ENCODE data around the gene LBHD2. TPM values are rescaled to one million over a fixed set of nuclear protein-coding genes. Genes with fewer than 3 reads are reported as not detected.

LBHD2 gene
- total RNA-seq, 2 donors from 2014 or later = not detected

- no peak for DNase-seq
- no peak overlapping the region for H3K27ac Mint-ChIP-seq
- peak overlapping the region in 1 of 2 donors; percentile 31 for H3K4me3 Mint-ChIP-seq
- peak in 1 of 2 donors; percentile 1 for ATAC-seq (replicated peaks in 1 of 2)
- peaks cover 48% of the 10 kb centered on the region for H3K27me3 Mint-ChIP-seq (ENCODE audit: low read depth)
- no peaks in the 10 kb centered on the region for H3K4me1 Mint-ChIP-seq (ENCODE audit: low read depth)
- H3K9me3 Mint-ChIP-seq = no peaks in the 10 kb centered on the region
- H3K36me3 Mint-ChIP-seq (ENCODE audit: insufficient read depth in 2 of 2) = no peaks in the 10 kb centered on the region
Observed at GRCh38 chr14:103058164-103059055, 25.6 kb upstream of the LBHD2 start.

- H3K4me1 Mint-ChIP-seq (ENCODE audit: low read depth) = no peaks in the 10 kb centered on the region
- H3K27ac Mint-ChIP-seq = no peak overlapping the region
- H3K9me3 Mint-ChIP-seq = no peaks in the 10 kb centered on the region
- no peaks in the 10 kb centered on the region for H3K36me3 Mint-ChIP-seq (ENCODE audit: insufficient read depth in 2 of 2)
- DNase-seq = no peak
- peaks cover 53% of the 10 kb centered on the region for H3K27me3 Mint-ChIP-seq (ENCODE audit: low read depth)
- no peak for ATAC-seq (replicated peaks in 1 of 2)
- no peak overlapping the region for H3K4me3 Mint-ChIP-seq
Observed at GRCh38 chr14:103059556-103059955, 24.5 kb upstream of the LBHD2 start.

GRCh38 chr14:103061482-103061976 lies 22.5 kb upstream of the LBHD2 start:
- DNase-seq (no peak), ATAC-seq (replicated peaks in 1 of 2) (no peak)
- Mint-ChIP-seq H3K9me3 (no peaks in the 10 kb centered on the region), H3K27ac (no peak overlapping the region), H3K4me1 (ENCODE audit: low read depth) (no peaks in the 10 kb centered on the region), H3K36me3 (ENCODE audit: insufficient read depth in 2 of 2) (no peaks in the 10 kb centered on the region), H3K27me3 (ENCODE audit: low read depth) (peaks cover 45% of the 10 kb centered on the region), H3K4me3 (no peak overlapping the region)

- Mint-ChIP-seq H3K27me3 (ENCODE audit: low read depth) (peaks cover 30% of the 10 kb centered on the region), H3K4me3 (no peak overlapping the region), H3K27ac (no peak overlapping the region), H3K9me3 (no peaks in the 10 kb centered on the region), H3K36me3 (ENCODE audit: insufficient read depth in 2 of 2) (no peaks in the 10 kb centered on the region), H3K4me1 (ENCODE audit: low read depth) (no peaks in the 10 kb centered on the region)
- DNase-seq = no peak
- no peak for ATAC-seq (replicated peaks in 1 of 2)
Observed at GRCh38 chr14:103064436-103064835, 19.6 kb upstream of the LBHD2 start.

GRCh38 chr14:103064978-103065377 lies 19.0 kb upstream of the LBHD2 start:
- no peak for DNase-seq
- H3K27ac Mint-ChIP-seq = no peak overlapping the region
- H3K27me3 Mint-ChIP-seq (ENCODE audit: low read depth) = peaks cover 25% of the 10 kb centered on the region
- ATAC-seq (replicated peaks in 1 of 2) = no peak
- H3K36me3 Mint-ChIP-seq (ENCODE audit: insufficient read depth in 2 of 2) = no peaks in the 10 kb centered on the region
- H3K4me1 Mint-ChIP-seq (ENCODE audit: low read depth) = no peaks in the 10 kb centered on the region
- H3K4me3 Mint-ChIP-seq = no peak overlapping the region
- H3K9me3 Mint-ChIP-seq = no peaks in the 10 kb centered on the region

DNA sequence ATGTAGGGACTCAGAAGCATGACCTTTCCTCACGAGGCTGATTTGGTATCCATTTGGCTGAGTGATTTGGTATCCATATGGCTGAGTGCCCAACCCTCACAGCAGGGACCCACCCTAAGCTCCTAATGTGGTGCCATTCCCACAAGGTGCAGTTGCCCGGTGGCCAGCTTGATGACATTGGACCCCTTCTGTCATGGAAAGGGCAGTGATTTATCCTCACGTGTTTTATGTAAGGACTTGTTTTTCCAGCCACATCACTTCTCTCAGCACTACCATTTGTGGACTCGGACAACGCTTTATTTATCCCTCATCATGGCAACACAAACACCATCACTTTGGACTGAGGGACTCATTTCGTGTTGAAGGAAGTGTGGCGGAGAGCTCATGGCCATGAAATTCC lies 18.1 kb upstream of the LBHD2 start:
- no peaks in the 10 kb centered on the region for H3K4me1 Mint-ChIP-seq (ENCODE audit: low read depth)
- H3K36me3 Mint-ChIP-seq (ENCODE audit: insufficient read depth in 2 of 2) = no peaks in the 10 kb centered on the region
- H3K4me3 Mint-ChIP-seq = no peak overlapping the region
- no peaks in the 10 kb centered on the region for H3K9me3 Mint-ChIP-seq
- H3K27ac Mint-ChIP-seq = no peak overlapping the region
- H3K27me3 Mint-ChIP-seq (ENCODE audit: low read depth) = peaks cover 16% of the 10 kb centered on the region
- DNase-seq (no peak), ATAC-seq (replicated peaks in 1 of 2) (no peak)

GRCh38 chr14:103066399-103066798 lies 17.6 kb upstream of the LBHD2 start:
- peaks cover 13% of the 10 kb centered on the region for H3K27me3 Mint-ChIP-seq (ENCODE audit: low read depth)
- H3K27ac Mint-ChIP-seq = no peak overlapping the region
- DNase-seq (no peak), ATAC-seq (replicated peaks in 1 of 2) (no peak)
- H3K4me1 Mint-ChIP-seq (ENCODE audit: low read depth) = no peaks in the 10 kb centered on the region
- H3K4me3 Mint-ChIP-seq = no peak overlapping the region
- H3K36me3 Mint-ChIP-seq (ENCODE audit: insufficient read depth in 2 of 2) = no peaks in the 10 kb centered on the region
- H3K9me3 Mint-ChIP-seq = no peaks in the 10 kb centered on the region

DNA sequence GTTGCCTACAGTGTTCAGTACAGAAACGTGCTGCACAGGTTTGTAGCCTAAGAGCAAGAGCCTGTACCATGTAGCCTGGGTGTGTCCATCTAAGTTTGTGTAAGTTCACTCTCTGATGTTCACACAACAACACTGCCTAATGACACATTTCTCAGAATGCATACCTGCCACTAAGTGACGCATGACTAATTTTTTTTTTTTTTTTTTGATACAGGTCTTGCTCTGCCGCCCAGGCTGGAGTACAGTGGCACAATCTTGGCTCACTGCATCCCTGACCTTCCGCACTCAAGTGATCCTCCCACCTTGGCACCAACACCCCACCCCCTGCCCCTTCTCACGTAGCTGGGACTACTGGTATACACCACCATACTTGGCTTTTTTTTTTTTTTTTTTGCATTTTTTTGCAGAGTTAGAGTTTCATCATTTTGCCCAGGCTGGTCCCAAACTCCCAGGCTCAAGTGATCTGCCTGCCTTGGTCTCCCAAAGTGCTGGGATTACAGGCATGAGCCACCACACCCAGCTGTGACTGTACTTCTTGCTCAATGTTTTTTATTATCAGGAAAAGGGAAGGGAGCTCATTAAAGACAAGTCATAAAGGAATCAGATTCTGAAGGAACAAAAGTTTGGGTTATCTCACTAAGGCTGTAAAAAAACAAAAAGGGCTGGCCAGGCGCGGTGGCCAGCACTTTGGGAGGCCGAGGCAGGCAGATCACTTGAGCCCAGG lies 16.6 kb upstream of the LBHD2 start:
- no peaks in the 10 kb centered on the region for H3K4me1 Mint-ChIP-seq (ENCODE audit: low read depth)
- H3K36me3 Mint-ChIP-seq (ENCODE audit: insufficient read depth in 2 of 2) = no peaks in the 10 kb centered on the region
- ATAC-seq (replicated peaks in 1 of 2) (no peak), DNase-seq (no peak)
- no peak overlapping the region for H3K27ac Mint-ChIP-seq
- H3K27me3 Mint-ChIP-seq (ENCODE audit: low read depth) = peaks cover 6% of the 10 kb centered on the region
- no peak overlapping the region for H3K4me3 Mint-ChIP-seq
- no peaks in the 10 kb centered on the region for H3K9me3 Mint-ChIP-seq

GRCh38 chr14:103068351-103069073 lies 15.5 kb upstream of the LBHD2 start:
- no peaks in the 10 kb centered on the region for H3K4me1 Mint-ChIP-seq (ENCODE audit: low read depth)
- no peaks in the 10 kb centered on the region for H3K36me3 Mint-ChIP-seq (ENCODE audit: insufficient read depth in 2 of 2)
- ATAC-seq (replicated peaks in 1 of 2) = no peak
- no peak overlapping the region for H3K27ac Mint-ChIP-seq
- no peaks in the 10 kb centered on the region for H3K9me3 Mint-ChIP-seq
- peaks cover 4% of the 10 kb centered on the region for H3K27me3 Mint-ChIP-seq (ENCODE audit: low read depth)
- no peak for DNase-seq
- H3K4me3 Mint-ChIP-seq = no peak overlapping the region

- ATAC-seq (replicated peaks in 1 of 2) (no peak), DNase-seq (no peak)
- H3K27ac Mint-ChIP-seq = no peak overlapping the region
- H3K4me3 Mint-ChIP-seq = no peak overlapping the region
- no peaks in the 10 kb centered on the region for H3K4me1 Mint-ChIP-seq (ENCODE audit: low read depth)
- no peaks in the 10 kb centered on the region for H3K36me3 Mint-ChIP-seq (ENCODE audit: insufficient read depth in 2 of 2)
- peaks cover 5% of the 10 kb centered on the region for H3K27me3 Mint-ChIP-seq (ENCODE audit: low read depth)
- H3K9me3 Mint-ChIP-seq = no peaks in the 10 kb centered on the region
Observed at GRCh38 chr14:103070263-103070885, 13.6 kb upstream of the LBHD2 start.

DNA sequence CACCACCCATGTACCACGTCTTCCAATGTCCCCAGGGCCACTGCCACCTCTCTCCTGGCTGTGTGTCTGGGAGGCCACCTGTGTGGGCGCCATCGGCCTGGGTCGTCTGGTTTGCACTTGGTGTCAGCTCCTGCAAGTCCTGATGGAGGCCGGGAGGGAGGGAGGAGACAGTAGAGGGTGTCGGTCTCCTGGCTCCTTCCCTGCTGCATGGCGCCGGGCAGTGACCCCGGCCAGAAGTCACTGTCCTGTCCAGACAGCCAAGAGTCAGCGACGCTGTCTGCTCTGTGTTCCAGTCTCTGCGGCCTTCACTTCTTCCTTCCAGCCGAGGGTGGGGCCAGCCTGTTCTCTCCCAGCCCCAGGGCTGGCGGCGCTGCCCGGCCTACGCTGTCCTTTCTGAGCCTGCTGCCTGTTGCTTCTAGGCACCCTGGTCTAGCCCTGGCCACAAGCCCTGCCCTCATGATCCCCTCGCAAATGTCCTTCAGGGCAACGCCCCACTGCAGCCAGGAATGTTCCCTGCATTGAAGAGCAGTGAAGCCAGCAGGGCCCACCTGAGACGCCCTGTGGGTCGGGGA lies 13.0 kb upstream of the LBHD2 start:
- no peak overlapping the region for H3K4me3 Mint-ChIP-seq
- H3K4me1 Mint-ChIP-seq (ENCODE audit: low read depth) = no peaks in the 10 kb centered on the region
- no peak for ATAC-seq (replicated peaks in 1 of 2)

GRCh38 chr14:103071544-103072251 lies 12.3 kb upstream of the LBHD2 start:
- ATAC-seq (replicated peaks in 1 of 2) = no peak
- no peak overlapping the region for H3K4me3 Mint-ChIP-seq
- H3K27me3 Mint-ChIP-seq (ENCODE audit: low read depth) = peaks cover 5% of the 10 kb centered on the region
- H3K4me1 Mint-ChIP-seq (ENCODE audit: low read depth) = no peaks in the 10 kb centered on the region
- no peak for DNase-seq
- no peaks in the 10 kb centered on the region for H3K9me3 Mint-ChIP-seq
- H3K27ac Mint-ChIP-seq = no peak overlapping the region
- no peaks in the 10 kb centered on the region for H3K36me3 Mint-ChIP-seq (ENCODE audit: insufficient read depth in 2 of 2)

More for the DNA sequence above, 13.0 kb upstream of the LBHD2 start:
- DNase-seq = no peak
- H3K36me3 Mint-ChIP-seq (ENCODE audit: insufficient read depth in 2 of 2) = no peaks in the 10 kb centered on the region
- peaks cover 5% of the 10 kb centered on the region for H3K27me3 Mint-ChIP-seq (ENCODE audit: low read depth)
- H3K27ac Mint-ChIP-seq = no peak overlapping the region
- no peaks in the 10 kb centered on the region for H3K9me3 Mint-ChIP-seq
